ENCODE data around the gene TMEM25.
"Not testable (repeated sequence)": the region's sequence is repeated elsewhere in the genome, so short reads cannot be mapped to it uniquely, and the experiment has no call there.

TMEM25 gene

GRCh38 chr11:118560806-118561205, 29.8 kb downstream of the TMEM25 start:
- Histone ChIP-seq H3K27ac (ENCODE audit: low read length) (no peak overlapping the region), H3K27me3 (ENCODE audit: low read depth, low read length) (no peaks in the 10 kb centered on the region), H3K4me1 (ENCODE audit: control insufficient read depth in 1 of 2, insufficient read depth in 2 of 2, low read length in 2 of 2) (peaks cover 0 to 9% of the 10 kb centered on the region in 2 donors), H3K4me3 (ENCODE audit: low read depth in 1 of 2, low read length in 2 of 2) (no peak overlapping the region), H3K9me3 (ENCODE audit: control insufficient read depth in 1 of 2, low read length in 2 of 2) (no peaks in the 10 kb centered on the region), H3K36me3 (ENCODE audit: control insufficient read depth in 1 of 2, insufficient read depth in 2 of 2, low read length in 2 of 2) (peaks cover 15 to 42% of the 10 kb centered on the region in 2 donors)

DNA sequence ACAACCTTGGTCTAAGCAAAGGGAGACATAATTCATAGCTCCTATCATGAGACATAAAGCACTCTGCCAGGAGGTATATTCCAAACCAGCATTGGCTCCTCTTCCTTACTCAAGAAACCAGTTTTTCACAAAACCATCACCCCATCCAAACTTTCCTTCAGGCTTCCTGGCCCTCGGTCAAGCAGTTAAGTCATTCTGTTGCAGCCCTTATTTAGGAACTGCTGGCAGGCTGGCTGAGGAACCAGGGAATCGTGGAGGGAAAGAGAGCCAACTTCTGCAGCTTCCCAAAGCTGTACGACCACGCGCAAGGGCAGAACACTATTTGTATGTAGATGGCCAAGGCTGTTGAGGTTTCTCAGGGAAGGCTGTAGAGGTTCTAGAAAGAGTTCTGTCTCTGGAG, 34.1 kb downstream of the TMEM25 start:
- H3K4me3 ChIP-seq (ENCODE audit: low read depth in 1 of 2, low read length in 2 of 2) = peak overlapping the region in 1 of 2 donors; percentile 37
- H3K27ac ChIP-seq (ENCODE audit: low read length) = no peak overlapping the region
- H3K36me3 ChIP-seq (ENCODE audit: control insufficient read depth in 1 of 2, insufficient read depth in 2 of 2, low read length in 2 of 2) = peaks cover 0 to 9% of the 10 kb centered on the region in 2 donors
- peaks cover 0 to 9% of the 10 kb centered on the region in 2 donors for H3K4me1 ChIP-seq (ENCODE audit: control insufficient read depth in 1 of 2, insufficient read depth in 2 of 2, low read length in 2 of 2)
- H3K9me3 ChIP-seq (ENCODE audit: control insufficient read depth in 1 of 2, low read length in 2 of 2) = no peaks in the 10 kb centered on the region
- no peaks in the 10 kb centered on the region for H3K27me3 ChIP-seq (ENCODE audit: low read depth, low read length)

DNA sequence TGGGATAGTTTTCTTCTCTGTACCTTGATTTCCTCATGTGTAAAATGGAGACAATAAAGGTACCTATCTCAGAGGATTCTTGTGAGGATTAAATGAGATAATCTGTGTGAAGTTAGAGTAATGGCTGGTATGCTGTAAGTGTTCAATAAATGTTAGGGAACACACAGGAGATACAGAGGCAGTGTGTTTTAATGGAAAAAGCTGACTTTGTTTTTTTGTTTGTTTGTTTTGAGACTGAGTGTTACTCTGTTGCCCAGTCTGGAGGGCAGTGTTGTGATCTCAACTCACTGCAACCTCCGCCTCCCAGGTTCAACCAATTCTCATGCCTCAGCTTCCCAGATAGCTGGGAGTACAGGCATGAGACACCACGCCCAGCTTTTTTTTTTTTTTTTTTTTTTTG, 38.7 kb downstream of the TMEM25 start:
- H3K27me3 ChIP-seq (ENCODE audit: low read depth, low read length) = no peaks in the 10 kb centered on the region
- no peaks in the 10 kb centered on the region for H3K9me3 ChIP-seq (ENCODE audit: control insufficient read depth in 1 of 2, low read length in 2 of 2)
- peaks cover 0 to 9% of the 10 kb centered on the region in 2 donors for H3K36me3 ChIP-seq (ENCODE audit: control insufficient read depth in 1 of 2, insufficient read depth in 2 of 2, low read length in 2 of 2)
- H3K4me3 ChIP-seq (ENCODE audit: low read depth in 1 of 2, low read length in 2 of 2) = no peak overlapping the region
- no peak overlapping the region for H3K27ac ChIP-seq (ENCODE audit: low read length)
- peaks cover 8 to 20% of the 10 kb centered on the region in 2 donors for H3K4me1 ChIP-seq (ENCODE audit: control insufficient read depth in 1 of 2, insufficient read depth in 2 of 2, low read length in 2 of 2)

DNA sequence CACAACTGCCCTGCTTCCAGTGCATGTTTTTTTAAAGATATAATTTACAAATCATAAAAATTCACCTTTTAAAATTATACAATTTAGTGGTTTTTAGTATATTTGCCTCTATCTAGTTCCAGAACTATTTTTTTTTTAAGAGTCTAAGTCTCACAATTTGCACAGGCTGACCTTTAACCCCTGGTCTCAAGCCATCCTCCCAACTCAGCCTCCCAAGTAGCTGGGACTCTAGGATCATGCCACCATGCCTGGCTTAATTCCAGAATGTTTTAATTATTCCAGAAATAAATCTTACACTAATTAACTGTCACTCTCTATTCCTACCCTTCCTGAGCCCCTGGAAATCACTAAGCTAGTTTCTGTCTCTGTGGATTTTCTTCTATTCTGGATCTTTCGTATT, 39.8 kb downstream of the TMEM25 start:
- no peak overlapping the region for H3K4me3 ChIP-seq (ENCODE audit: low read depth in 1 of 2, low read length in 2 of 2)
- H3K27ac ChIP-seq (ENCODE audit: low read length) = no peak overlapping the region
- H3K36me3 ChIP-seq (ENCODE audit: control insufficient read depth in 1 of 2, insufficient read depth in 2 of 2, low read length in 2 of 2) = peaks cover 0 to 9% of the 10 kb centered on the region in 2 donors
- H3K9me3 ChIP-seq (ENCODE audit: control insufficient read depth in 1 of 2, low read length in 2 of 2) = no peaks in the 10 kb centered on the region
- H3K4me1 ChIP-seq (ENCODE audit: control insufficient read depth in 1 of 2, insufficient read depth in 2 of 2, low read length in 2 of 2) = peaks cover 13 to 26% of the 10 kb centered on the region in 2 donors
- H3K27me3 ChIP-seq (ENCODE audit: low read depth, low read length) = no peaks in the 10 kb centered on the region

DNA sequence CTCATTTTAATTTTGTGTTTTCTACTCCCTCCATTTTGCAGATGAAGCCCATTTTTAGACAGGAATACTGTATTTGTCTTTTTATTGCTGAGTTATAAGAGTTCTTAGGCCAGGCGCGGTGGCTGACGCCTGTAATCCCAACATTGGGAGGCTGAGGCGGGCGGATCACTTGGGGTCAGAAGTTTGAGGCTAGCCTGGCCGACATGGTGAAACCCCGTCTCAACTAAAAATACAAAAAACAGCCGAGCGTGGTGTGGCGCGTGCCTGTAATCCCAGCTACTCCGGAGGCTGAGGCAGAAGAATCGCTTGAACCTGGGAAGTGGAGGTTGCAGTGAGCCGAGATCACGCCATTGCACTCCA, 40.7 kb downstream of the TMEM25 start:
- H3K9me3 ChIP-seq (ENCODE audit: control insufficient read depth in 1 of 2, low read length in 2 of 2); H3K36me3 ChIP-seq (ENCODE audit: control insufficient read depth in 1 of 2, insufficient read depth in 2 of 2, low read length in 2 of 2); H3K27me3 ChIP-seq (ENCODE audit: low read depth, low read length): not testable (repeated sequence)
- H3K4me1 ChIP-seq (ENCODE audit: control insufficient read depth in 1 of 2, insufficient read depth in 2 of 2, low read length in 2 of 2) = peaks cover 13 to 35% of the 10 kb centered on the region in 2 donors
- peak overlapping the region; percentile 88 for H3K27ac ChIP-seq (ENCODE audit: low read length)
- peak overlapping the region; percentile 70 to 91 for H3K4me3 ChIP-seq (ENCODE audit: low read depth in 1 of 2, low read length in 2 of 2)

DNA sequence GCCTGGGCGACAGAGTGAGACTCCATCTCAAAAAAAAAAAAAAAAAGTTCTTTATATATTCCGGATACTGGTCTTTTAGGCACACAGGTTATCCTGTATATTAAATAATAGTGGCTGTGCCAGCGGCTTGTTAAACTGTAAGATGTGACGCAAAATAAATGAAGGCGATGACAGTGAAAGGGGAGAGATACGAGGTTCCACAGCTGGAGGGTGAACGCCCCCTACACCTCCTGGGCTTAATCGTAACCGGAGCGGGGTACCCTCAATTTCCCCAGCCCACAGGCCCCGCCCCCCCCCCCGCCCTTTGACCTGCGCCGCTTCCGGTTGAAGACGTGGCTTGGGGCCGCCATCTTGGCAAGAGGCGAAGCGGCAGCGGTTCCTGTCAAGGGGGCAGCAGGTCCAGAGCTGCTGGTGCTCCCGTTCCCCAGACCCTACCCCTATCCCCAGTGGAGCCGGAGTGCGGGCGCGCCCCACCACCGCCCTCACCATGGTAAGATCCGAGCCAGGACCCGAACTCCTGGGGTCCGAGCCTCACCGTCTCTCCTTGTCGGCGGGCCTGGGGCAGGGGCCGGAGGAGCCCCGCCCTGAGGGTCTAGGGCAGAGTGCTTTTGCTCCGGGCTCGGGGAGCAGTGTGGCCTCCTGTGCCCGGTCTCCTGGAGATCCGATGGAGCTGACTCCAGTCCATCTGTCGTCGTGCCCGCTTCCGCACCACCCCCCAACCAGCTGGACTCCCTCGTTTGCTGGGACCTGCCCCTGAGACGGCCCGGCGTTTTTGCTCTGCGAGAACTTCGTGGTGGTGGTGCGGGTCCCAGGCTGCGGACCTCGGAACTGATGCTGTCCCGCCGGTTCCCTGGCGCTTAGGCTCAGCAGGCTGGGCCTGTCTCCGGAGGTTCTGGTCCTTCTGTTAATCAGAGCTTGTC, 41.3 kb downstream of the TMEM25 start, which contains the start of gene ARCN1:
TSS of gene ARCN1 (plus strand) at position 349 of the 920 bp plus-strand sequence. CDS start at position 488, 139 bp downstream.
- Histone ChIP-seq H3K4me3 (ENCODE audit: low read depth in 1 of 2, low read length in 2 of 2) (peak within 1 kb of the TSS; percentile 76 to 91), H3K4me1 (ENCODE audit: control insufficient read depth in 1 of 2, insufficient read depth in 2 of 2, low read length in 2 of 2) (peaks cover 13 to 37% of the 10 kb centered on the region in 2 donors), H3K27me3 (ENCODE audit: low read depth, low read length) (no peaks in the 10 kb centered on the region), H3K27ac (ENCODE audit: low read length) (peak within 1 kb of the TSS; percentile 88), H3K9me3 (ENCODE audit: control insufficient read depth in 1 of 2, low read length in 2 of 2) (no peaks in the 10 kb centered on the region), H3K36me3 (ENCODE audit: control insufficient read depth in 1 of 2, insufficient read depth in 2 of 2, low read length in 2 of 2) (peaks cover 0 to 9% of the 10 kb centered on the region in 2 donors)

DNA sequence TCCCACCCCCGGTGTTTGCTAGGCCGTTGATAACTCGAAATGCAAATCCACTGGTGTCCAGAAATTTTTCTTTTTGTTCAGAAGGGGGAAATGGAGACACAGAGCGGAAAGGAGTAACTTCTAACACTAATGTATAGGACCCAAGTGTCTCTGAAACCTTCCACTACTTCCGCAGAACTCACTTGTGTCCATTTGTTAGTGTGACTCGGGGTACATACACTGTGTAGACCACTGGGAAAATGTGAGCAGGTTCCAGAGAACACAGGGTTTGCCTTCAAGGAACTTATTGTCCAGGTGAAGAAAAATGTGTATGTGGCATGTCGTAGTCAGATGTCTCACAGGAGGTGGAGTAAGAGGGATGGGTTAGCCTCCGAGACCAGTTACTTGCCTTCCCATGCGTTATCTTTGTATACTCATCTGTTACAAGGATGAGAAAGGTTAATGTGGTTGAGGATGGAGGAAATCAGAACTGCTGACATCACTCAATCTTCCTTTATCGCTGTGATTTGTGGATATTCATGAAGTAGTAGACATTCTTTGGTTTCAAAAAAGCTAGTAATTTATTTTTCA, 42.1 kb downstream of the TMEM25 start:
- Histone ChIP-seq H3K36me3 (ENCODE audit: control insufficient read depth in 1 of 2, insufficient read depth in 2 of 2, low read length in 2 of 2) (peaks cover 0 to 9% of the 10 kb centered on the region in 2 donors), H3K27ac (ENCODE audit: low read length) (peak overlapping the region; percentile 88), H3K4me1 (ENCODE audit: control insufficient read depth in 1 of 2, insufficient read depth in 2 of 2, low read length in 2 of 2) (peaks cover 13 to 37% of the 10 kb centered on the region in 2 donors), H3K27me3 (ENCODE audit: low read depth, low read length) (no peaks in the 10 kb centered on the region), H3K4me3 (ENCODE audit: low read depth in 1 of 2, low read length in 2 of 2) (peak overlapping the region; percentile 76 to 91), H3K9me3 (ENCODE audit: control insufficient read depth in 1 of 2, low read length in 2 of 2) (no peaks in the 10 kb centered on the region)

DNA sequence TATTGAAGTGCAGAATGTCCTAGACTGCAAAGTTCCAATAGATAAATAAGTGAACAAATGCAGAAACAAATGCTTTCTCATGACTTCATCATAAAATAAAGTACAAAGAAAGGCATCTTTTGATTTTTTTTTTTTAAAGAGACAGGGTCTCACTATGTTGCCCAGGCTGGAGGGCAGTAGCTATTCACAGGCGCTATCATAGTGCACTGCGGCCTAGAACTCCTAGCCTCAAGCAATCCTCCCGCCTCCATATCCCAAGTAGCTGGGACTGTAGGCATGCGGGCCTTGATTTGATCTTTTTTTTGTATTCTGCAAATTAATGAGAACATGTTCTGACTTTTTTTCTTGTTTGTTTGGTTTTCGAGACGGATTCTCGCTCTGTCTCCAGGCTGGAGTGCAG, 43.6 kb downstream of the TMEM25 start:
- H3K9me3 ChIP-seq (ENCODE audit: control insufficient read depth in 1 of 2, low read length in 2 of 2) = no peaks in the 10 kb centered on the region
- H3K4me1 ChIP-seq (ENCODE audit: control insufficient read depth in 1 of 2, insufficient read depth in 2 of 2, low read length in 2 of 2) = peaks cover 13 to 37% of the 10 kb centered on the region in 2 donors
- peak overlapping the region in 1 of 2 donors; percentile 43 for H3K4me3 ChIP-seq (ENCODE audit: low read depth in 1 of 2, low read length in 2 of 2)
- H3K36me3 ChIP-seq (ENCODE audit: control insufficient read depth in 1 of 2, insufficient read depth in 2 of 2, low read length in 2 of 2) = peaks cover 0 to 9% of the 10 kb centered on the region in 2 donors
- no peak overlapping the region for H3K27ac ChIP-seq (ENCODE audit: low read length)
- no peaks in the 10 kb centered on the region for H3K27me3 ChIP-seq (ENCODE audit: low read depth, low read length)

- not testable (repeated sequence) for H3K27me3 ChIP-seq (ENCODE audit: low read depth, low read length); H3K27ac ChIP-seq (ENCODE audit: low read length); H3K9me3 ChIP-seq (ENCODE audit: control insufficient read depth in 1 of 2, low read length in 2 of 2); H3K4me3 ChIP-seq (ENCODE audit: low read depth in 1 of 2, low read length in 2 of 2)
- Histone ChIP-seq H3K36me3 (ENCODE audit: control insufficient read depth in 1 of 2, insufficient read depth in 2 of 2, low read length in 2 of 2) (peaks cover 11 to 12% of the 10 kb centered on the region in 2 donors), H3K4me1 (ENCODE audit: control insufficient read depth in 1 of 2, insufficient read depth in 2 of 2, low read length in 2 of 2) (peaks cover 17 to 37% of the 10 kb centered on the region in 2 donors)
Observed at GRCh38 chr11:118577995-118578394, 47.0 kb downstream of the TMEM25 start.

DNA sequence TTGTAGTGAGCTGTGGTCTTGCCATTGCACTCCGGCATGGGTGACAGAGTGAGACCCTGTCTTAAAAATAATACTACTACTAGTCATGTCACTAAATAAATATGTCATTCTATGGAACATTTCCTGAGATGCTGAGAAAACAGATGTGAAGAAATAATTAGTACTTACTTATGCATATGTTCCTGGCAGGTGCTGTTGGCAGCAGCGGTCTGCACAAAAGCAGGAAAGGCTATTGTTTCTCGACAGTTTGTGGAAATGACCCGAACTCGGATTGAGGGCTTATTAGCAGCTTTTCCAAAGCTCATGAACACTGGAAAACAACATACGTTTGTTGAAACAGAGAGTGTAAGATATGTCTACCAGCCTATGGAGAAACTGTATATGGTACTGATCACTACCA, 50.1 kb downstream of the TMEM25 start:
- Histone ChIP-seq H3K4me1 (ENCODE audit: control insufficient read depth in 1 of 2, insufficient read depth in 2 of 2, low read length in 2 of 2) (peaks cover 4 to 8% of the 10 kb centered on the region in 2 donors), H3K27me3 (ENCODE audit: low read depth, low read length) (no peaks in the 10 kb centered on the region), H3K36me3 (ENCODE audit: control insufficient read depth in 1 of 2, insufficient read depth in 2 of 2, low read length in 2 of 2) (peaks cover 31 to 41% of the 10 kb centered on the region in 2 donors), H3K27ac (ENCODE audit: low read length) (no peak overlapping the region), H3K9me3 (ENCODE audit: control insufficient read depth in 1 of 2, low read length in 2 of 2) (no peaks in the 10 kb centered on the region), H3K4me3 (ENCODE audit: low read depth in 1 of 2, low read length in 2 of 2) (no peak overlapping the region)
